OCI-LY3 (cell line): ENCODE data around the gene ROBO1.

Experiments
- H2AFZ ChIP-seq: fragments of 200-600, 300-600 bp; shearing (Covaris generic); 2 replicates; pipeline ENCODE4 v1.6.0; 2014; ENCODE audit warnings: antibody characterized with exemption, low read depth, low read length
- H3K27ac ChIP-seq: fragments of 200-600, 300-600 bp; sonication (generic); 2 replicates; pipeline ENCODE4 v1.5.1; 2014; ENCODE audit warnings: mild to moderate bottlenecking, low read length, moderate library complexity, mixed read lengths
- H3K27me3 ChIP-seq: fragments of 200-600, 300-600 bp; sonication (generic); 2 replicates; pipeline ENCODE4 v1.6.1; 2014; ENCODE audit warnings: low read depth, low read length, mixed read lengths
- H3K36me3 ChIP-seq: fragments of 200-600, 300-600 bp; sonication (generic); replicated peaks from 2 replicates; pipeline ENCODE3; 2014; ENCODE audit warnings: low read depth, low read length, mixed read lengths
- H3K4me1 ChIP-seq: fragments of 300-600, 200-600 bp; sonication (generic); 2 replicates; pipeline ENCODE4 v1.6.1; 2014; ENCODE audit warnings: low read length, mixed read lengths
- H3K4me2 ChIP-seq: fragments of 200-600, 300-600 bp; sonication (generic); 2 replicates; pipeline ENCODE4 v1.6.1; 2014; ENCODE audit warnings: low read length, mixed read lengths
- H3K4me3 ChIP-seq: fragments of 300-600, 200-600 bp; sonication (generic); 2 replicates; pipeline ENCODE4 v1.5.1; 2014; ENCODE audit warnings: antibody characterized with exemption, mild to moderate bottlenecking, low read length, moderate library complexity
- H3K79me2 ChIP-seq: fragments of 300-600, 200-600 bp; shearing (Covaris generic); 2 replicates; pipeline ENCODE4 v1.6.1; 2014; ENCODE audit warnings: mild to moderate bottlenecking, low read length, mixed read lengths
- H3K9ac ChIP-seq: fragments of 300-600, 200-600 bp; shearing (Covaris generic); 2 replicates; pipeline ENCODE4 v1.6.0; 2014; ENCODE audit warnings: mild to moderate bottlenecking, low read length, moderate library complexity
- H3K9me3 ChIP-seq: fragments of 200-600, 300-600 bp; shearing (Covaris generic); 2 replicates; pipeline ENCODE4 v1.6.1; 2014; ENCODE audit warnings: low read length, mixed read lengths; ENCODE audit not compliant: insufficient read depth
- H4K20me1 ChIP-seq: fragments of 200-600, 300-600 bp; sonication (generic); 2 replicates; pipeline ENCODE4 v1.6.1; 2016; ENCODE audit warnings: low read length, mixed read lengths; ENCODE audit not compliant: insufficient read depth
- CTCF ChIP-seq: fragments of 200-600, 300-600 bp; sonication (generic); IDR thresholded peaks from 2 replicates; pipeline ENCODE4 v1.5.1; 2014; ENCODE audit warnings: antibody characterized with exemption, low read length, low read depth
- EZH2phosphoT487 ChIP-seq: fragments of 200-600 bp; shearing (Covaris generic); IDR thresholded peaks from 2 replicates; pipeline ENCODE4 v1.6.1; 2018; ENCODE audit warnings: antibody characterized with exemption, mixed run types, low read depth

The ROBO1 gene

GRCh38 chr3:78970656-78971055 lies 797.1 kb downstream of the ROBO1 start:
- Histone ChIP-seq H3K4me1 (peaks cover 5% of the 10 kb centered on the region), H3K27me3 (no peaks in the 10 kb centered on the region), H3K36me3 (no peaks in the 10 kb centered on the region)

GRCh38 chr3:78969483-78969882 lies 798.3 kb downstream of the ROBO1 start:
- Histone ChIP-seq H3K9ac (no peak overlapping the region), H3K79me2 (no peaks in the 10 kb centered on the region), H3K4me1 (no peaks in the 10 kb centered on the region), H4K20me1 (no peaks in the 10 kb centered on the region), H3K27me3 (no peaks in the 10 kb centered on the region), H3K36me3 (no peaks in the 10 kb centered on the region), H3K4me2 (no peak overlapping the region), H2AFZ (no peak overlapping the region), H3K27ac (no peak overlapping the region), H3K9me3 (no peaks in the 10 kb centered on the region), H3K4me3 (no peak overlapping the region)
- TF ChIP-seq EZH2phosphoT487, result no peak
- TF ChIP-seq CTCF, result no peak

More at GRCh38 chr3:78970656-78971055, 797.1 kb downstream of the ROBO1 start:
- no peak overlapping the region for H3K4me2 ChIP-seq
- no peak overlapping the region for H3K4me3 ChIP-seq
- H3K9me3 ChIP-seq, result no peaks in the 10 kb centered on the region
- H2AFZ ChIP-seq, result no peak overlapping the region
- H3K27ac ChIP-seq, result no peak overlapping the region
- H3K9ac ChIP-seq, result no peak overlapping the region
- TF ChIP-seq EZH2phosphoT487 (no peak), CTCF (no peak)
- no peaks in the 10 kb centered on the region for H3K79me2 ChIP-seq
- H4K20me1 ChIP-seq, result no peaks in the 10 kb centered on the region

- Histone ChIP-seq H3K4me2 (no peak overlapping the region), H3K4me1 (no peaks in the 10 kb centered on the region), H4K20me1 (no peaks in the 10 kb centered on the region), H3K79me2 (no peaks in the 10 kb centered on the region), H3K27me3 (no peaks in the 10 kb centered on the region), H3K4me3 (no peak overlapping the region), H3K9me3 (no peaks in the 10 kb centered on the region), H2AFZ (no peak overlapping the region), H3K36me3 (no peaks in the 10 kb centered on the region), H3K27ac (no peak overlapping the region), H3K9ac (no peak overlapping the region)
- TF ChIP-seq CTCF (no peak), EZH2phosphoT487 (no peak)
Observed at GRCh38 chr3:78967061-78967460, 800.7 kb downstream of the ROBO1 start.

- no peak overlapping the region for H3K4me2 ChIP-seq
- TF ChIP-seq CTCF (no peak), EZH2phosphoT487 (no peak)
- no peaks in the 10 kb centered on the region for H3K4me1 ChIP-seq
- H3K79me2 ChIP-seq, result no peaks in the 10 kb centered on the region
- H3K36me3 ChIP-seq, result no peaks in the 10 kb centered on the region
- H3K27me3 ChIP-seq, result no peaks in the 10 kb centered on the region
- no peak overlapping the region for H3K9ac ChIP-seq
- H3K27ac ChIP-seq, result no peak overlapping the region
- no peak overlapping the region for H2AFZ ChIP-seq
- no peak overlapping the region for H3K4me3 ChIP-seq
- no peaks in the 10 kb centered on the region for H4K20me1 ChIP-seq
- no peaks in the 10 kb centered on the region for H3K9me3 ChIP-seq
Observed at GRCh38 chr3:78963771-78964170, 804.0 kb downstream of the ROBO1 start.
